Measurements from ENCODE around the gene ABCC3. TPM values are rescaled to one million over a fixed set of nuclear protein-coding genes. Genes with fewer than 3 reads are reported as not detected.
A peak's percentile ranks its signal among the peaks of the same experiment; 100 is the strongest.

ABCC3 gene
- total RNA-seq, 1 donor from 2014 or later = 6.3 TPM

DNA sequence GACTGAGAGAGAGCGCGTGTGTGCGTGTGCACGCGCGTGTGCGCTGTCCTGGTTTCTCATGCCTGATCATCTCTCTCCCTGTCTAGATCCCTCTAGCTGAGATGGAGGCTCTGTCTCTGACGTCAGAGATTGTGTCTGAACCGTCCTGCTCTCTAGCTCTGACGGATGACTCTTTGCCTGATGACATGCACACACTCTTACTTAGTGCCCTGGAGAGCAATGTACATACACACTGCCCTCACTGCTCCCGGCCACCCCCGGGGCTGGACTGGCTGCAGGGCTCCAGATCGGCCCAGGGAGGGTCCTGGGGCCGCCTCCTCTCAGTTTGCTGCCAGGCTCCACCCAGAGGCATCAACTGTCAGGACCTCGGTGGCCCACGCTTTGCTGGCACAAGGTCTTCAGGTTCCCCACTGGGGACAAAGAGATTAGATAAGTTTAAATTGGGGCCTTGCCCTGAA lies 13.1 kb upstream of the ABCC3 start:
- H3K4me3 ChIP-seq (ENCODE audit: low read depth, low read length) = no peak overlapping the region

DNA sequence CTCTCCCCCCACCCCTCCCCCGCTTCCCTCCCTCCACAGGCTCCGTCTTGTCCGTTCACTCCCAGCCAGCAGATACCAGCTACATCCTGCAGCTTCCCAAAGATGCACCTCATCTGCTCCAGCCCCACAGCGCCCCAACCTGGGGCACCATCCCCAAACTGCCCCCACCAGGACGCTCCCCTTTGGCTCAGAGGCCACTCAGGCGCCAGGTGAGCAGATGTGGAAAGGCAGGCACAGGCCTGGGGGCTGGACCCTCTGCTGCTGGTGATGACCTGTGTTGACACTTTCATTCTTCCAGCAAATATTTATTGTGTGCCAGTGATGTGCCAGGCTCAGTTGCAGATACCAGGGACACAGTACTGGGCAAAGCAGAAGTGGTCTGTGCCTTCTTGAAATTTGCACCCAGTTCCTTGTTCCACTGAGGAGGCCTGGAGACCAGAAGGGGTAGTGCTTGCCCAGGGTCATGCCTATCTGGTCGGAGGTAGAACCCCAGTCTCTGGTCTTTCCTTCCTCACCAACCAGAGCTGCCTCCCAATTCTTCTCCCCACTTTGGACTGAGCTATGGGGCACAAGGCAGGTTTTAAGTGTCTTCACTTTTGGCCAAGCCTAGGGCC lies 10.3 kb upstream of the ABCC3 start:
- TF ChIP-seq, protein P1, sequence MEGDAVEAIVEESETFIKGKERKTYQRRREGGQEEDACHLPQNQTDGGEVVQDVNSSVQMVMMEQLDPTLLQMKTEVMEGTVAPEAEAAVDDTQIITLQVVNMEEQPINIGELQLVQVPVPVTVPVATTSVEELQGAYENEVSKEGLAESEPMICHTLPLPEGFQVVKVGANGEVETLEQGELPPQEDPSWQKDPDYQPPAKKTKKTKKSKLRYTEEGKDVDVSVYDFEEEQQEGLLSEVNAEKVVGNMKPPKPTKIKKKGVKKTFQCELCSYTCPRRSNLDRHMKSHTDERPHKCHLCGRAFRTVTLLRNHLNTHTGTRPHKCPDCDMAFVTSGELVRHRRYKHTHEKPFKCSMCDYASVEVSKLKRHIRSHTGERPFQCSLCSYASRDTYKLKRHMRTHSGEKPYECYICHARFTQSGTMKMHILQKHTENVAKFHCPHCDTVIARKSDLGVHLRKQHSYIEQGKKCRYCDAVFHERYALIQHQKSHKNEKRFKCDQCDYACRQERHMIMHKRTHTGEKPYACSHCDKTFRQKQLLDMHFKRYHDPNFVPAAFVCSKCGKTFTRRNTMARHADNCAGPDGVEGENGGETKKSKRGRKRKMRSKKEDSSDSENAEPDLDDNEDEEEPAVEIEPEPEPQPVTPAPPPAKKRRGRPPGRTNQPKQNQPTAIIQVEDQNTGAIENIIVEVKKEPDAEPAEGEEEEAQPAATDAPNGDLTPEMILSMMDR (conservative IDR thresholded peaks at IDR 0.05; ENCODE audit: low read depth, low read length) = no peak
- H3K4me3 ChIP-seq (ENCODE audit: low read depth, low read length) = no peak overlapping the region
- no peak for DNase-seq (ENCODE audit: low read depth)

More for the DNA sequence above, 13.1 kb upstream of the ABCC3 start:
- no peak for DNase-seq (ENCODE audit: low read depth)
- TF ChIP-seq, protein P1 (conservative IDR thresholded peaks at IDR 0.05; ENCODE audit: low read depth, low read length) = no peak

DNA sequence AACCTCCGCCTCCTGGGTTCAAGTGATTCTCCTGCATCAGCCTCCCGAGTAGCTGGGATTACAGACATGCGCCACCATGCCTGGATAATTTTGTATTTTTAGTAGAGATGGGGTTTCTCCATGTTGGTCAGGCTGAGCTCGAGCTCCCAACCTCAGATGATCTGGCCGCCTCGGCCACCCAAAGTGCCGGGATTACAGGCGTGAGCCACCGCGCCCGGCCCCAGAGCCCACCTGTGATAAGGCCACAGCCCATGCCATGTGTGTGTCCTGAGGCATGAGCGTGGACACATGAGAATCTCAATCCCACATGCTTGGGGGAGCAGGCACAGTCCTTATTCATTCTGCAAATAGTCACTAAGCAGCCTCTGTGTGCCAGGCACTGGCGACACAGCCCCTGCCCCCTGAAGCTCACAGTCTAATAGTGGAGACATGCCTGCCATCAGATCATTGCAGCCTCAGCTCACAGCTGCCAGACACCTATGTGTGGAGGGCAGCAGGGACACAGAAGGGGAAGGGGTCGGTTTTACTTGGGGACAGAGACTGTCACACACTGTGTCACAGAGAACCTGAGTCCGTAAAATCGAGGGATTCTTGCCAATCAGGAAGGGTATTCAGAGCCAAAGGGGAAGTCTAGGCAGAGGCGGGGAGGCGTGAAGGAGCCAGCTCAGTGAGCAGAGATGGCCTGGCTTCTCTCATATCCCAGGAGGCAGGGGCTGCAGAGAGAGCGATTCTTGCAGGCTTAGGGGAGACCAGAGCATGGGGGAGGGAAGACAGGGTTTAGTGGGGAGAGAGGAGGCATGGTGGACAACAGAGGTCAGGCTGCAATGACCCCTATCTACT lies 9.4 kb upstream of the ABCC3 start:
- TF ChIP-seq, protein P1 (conservative IDR thresholded peaks at IDR 0.05; ENCODE audit: low read depth, low read length) = no peak
- DNase-seq (ENCODE audit: low read depth) = no peak
- no peak overlapping the region for H3K4me3 ChIP-seq (ENCODE audit: low read depth, low read length)

DNA sequence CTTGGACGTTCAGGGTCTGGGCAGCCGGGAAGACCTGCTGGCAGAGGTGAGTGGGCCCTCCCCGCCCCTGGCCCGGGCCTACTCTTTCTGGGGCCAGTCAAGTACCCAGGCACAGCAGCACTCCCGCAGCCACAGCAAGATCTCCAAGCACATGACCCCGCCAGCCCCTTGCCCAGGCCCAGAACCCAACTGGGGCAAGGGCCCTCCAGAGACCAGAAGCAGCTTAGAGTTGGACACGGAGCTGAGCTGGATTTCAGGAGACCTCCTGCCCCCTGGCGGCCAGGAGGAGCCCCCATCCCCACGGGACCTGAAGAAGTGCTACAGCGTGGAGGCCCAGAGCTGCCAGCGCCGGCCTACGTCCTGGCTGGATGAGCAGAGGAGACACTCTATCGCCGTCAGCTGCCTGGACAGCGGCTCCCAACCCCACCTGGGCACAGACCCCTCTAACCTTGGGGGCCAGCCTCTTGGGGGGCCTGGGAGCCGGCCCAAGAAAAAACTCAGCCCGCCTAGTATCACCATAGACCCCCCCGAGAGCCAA lies 8.6 kb upstream of the ABCC3 start:
- H3K4me3 ChIP-seq (ENCODE audit: low read depth, low read length) = no peak overlapping the region
- TF ChIP-seq, protein P1 (conservative IDR thresholded peaks at IDR 0.05; ENCODE audit: low read depth, low read length) = peak; percentile 78
- no peak for DNase-seq (ENCODE audit: low read depth)

DNA sequence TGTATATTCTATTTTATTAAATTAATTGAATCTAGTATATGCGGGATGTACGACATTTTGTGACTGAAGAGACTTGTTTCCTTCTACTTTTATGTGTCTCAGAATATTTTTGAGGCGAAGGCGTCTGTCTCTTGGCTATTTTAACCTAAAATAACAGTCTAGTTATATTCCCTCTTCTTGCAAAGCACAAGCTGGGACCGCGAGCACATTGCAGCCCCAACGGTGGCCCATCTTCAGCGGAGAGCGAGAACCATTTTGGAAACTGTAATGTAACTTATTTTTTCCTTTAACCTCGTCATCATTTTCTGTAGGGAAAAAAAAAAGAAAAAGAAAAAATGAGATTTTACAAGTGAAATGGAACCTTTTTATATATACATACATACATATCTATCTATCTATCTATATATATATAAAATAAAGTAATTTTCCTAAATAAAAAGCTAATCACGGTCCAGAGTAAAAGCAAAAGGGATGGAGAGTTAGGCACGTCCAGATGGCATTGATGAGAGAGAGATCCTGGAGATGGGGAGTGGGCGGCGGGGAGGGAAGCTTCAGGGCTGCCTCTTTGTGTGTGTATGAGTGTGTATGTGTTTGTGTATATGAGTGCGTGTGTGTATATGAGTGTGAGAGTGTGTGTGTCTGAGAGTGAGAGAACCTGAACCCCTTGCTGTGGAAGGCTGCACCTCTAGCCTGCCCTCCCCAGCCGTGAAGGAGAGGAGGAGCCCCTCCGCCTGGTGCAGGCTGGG lies 7.5 kb upstream of the ABCC3 start:
- no peak for DNase-seq (ENCODE audit: low read depth)
- no peak overlapping the region for H3K4me3 ChIP-seq (ENCODE audit: low read depth, low read length)
- TF ChIP-seq, protein P1 (conservative IDR thresholded peaks at IDR 0.05; ENCODE audit: low read depth, low read length) = no peak

DNA sequence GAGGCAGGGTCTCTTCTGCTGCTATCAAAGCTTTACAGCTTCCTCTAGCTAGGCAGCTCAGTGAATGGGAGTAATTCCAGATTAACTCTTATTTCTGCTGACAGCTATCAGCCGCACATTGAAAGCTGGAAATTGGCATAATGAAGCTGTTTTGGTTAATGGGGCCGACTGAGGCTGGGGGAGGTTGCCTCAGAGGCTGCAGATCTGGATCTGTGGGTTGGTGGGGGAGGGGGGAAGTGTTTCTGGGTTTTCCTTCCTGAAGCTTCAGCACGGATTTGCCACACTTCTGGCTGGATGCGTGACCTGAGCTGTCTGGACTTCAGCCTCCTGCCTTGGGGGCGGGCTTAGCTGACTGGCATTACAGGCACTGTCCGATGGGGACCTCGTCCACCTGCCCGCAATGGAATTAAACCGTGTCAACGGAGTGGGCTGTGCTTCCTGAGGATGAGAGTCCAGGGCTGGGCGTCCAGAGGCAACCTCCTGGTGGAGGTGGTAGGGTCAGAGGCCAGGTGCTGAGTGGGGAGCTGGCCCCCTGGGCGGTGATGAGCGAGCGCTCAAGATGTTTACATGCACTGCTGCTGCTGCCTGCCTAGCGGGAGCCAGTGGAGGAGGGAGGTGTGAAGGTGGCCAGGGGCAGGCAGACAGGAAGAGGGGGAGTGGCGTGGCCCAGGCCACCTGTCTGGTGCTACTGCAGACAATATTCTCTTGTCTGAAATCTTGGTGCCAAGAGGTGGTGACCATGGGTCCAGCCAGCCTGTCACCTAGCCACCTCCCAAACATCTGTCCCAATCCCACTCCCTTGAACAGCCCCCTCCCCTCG lies 6.7 kb upstream of the ABCC3 start:
- TF ChIP-seq, protein P1 (conservative IDR thresholded peaks at IDR 0.05; ENCODE audit: low read depth, low read length) = no peak
- DNase-seq (ENCODE audit: low read depth) = no peak
- peak overlapping the region; percentile 21 for H3K4me3 ChIP-seq (ENCODE audit: low read depth, low read length)

Data from epithelial cell of proximal tubule (primary cell).